Tibial nerve (tissue), 4 donors: ENCODE measurements around the gene GAREM2. TPM values are rescaled to one million over a fixed set of nuclear protein-coding genes. Genes with fewer than 3 reads are reported as not detected.

Experiments used
- DNase-seq, 2 donors: peaks; one replicate each; pipeline ENCODE4 v3.0.0-alpha.2; 2019; ENCODE audit warnings: low spot score in 2 of 2
- H3K27ac ChIP-seq, 4 donors: fragments of 200-600 bp; sonication (generic) in 3 of 4; one replicate each; pipeline ENCODE4 v1.5.1; 2017 to 2019; ENCODE audit warnings: mild to moderate bottlenecking in 1 of 4
- H3K27me3 ChIP-seq, 2 donors: fragments of 200-600 bp; sonication (generic) in 1 of 2; one replicate each; pipeline versions ENCODE4 v1.5.1 to v1.6.0; 2017 to 2019
- H3K36me3 ChIP-seq, 3 donors: fragments of 200-600 bp; sonication (generic); one replicate each; pipeline ENCODE4 v1.5.1; 2018 to 2019
- H3K4me1 ChIP-seq, 4 donors: fragments of 200-600 bp; sonication (generic) in 3 of 4; one replicate each; pipeline ENCODE4 v1.5.1; 2017 to 2019
- H3K4me3 ChIP-seq, 4 donors: fragments of 200-600 bp; sonication (generic) in 3 of 4; one replicate each; pipeline ENCODE4 v1.5.1; 2017 to 2019; ENCODE audit warnings: mild to moderate bottlenecking in 1 of 4, moderate library complexity in 1 of 4
- H3K9me3 ChIP-seq, 4 donors: fragments of 200-600 bp; sonication (generic) in 3 of 4; one replicate each; pipeline ENCODE4 v1.5.1; 2017 to 2019
- CTCF ChIP-seq, 5 experiments: fragments of 200-600 bp in 3 of 5; fragments of 450-650 bp in 2 of 5; sonication (generic) in 3 of 5; IDR thresholded peaks; one replicate each; pipeline ENCODE4 v1.5.1; 2016 to 2019; ENCODE audit warnings: antibody characterized with exemption in 5 of 5, mild to moderate bottlenecking in 3 of 5, moderate library complexity in 2 of 5
- EP300 ChIP-seq, 2 donors: sonication (generic); formaldehyde crosslinking; IDR thresholded peaks; one replicate each; pipeline ENCODE4 v1.6.1; 2017; ENCODE audit warnings: antibody characterized with exemption in 2 of 2, mild to moderate bottlenecking in 1 of 2
- POLR2A ChIP-seq, 2 donors: fragments of 450-650 bp; IDR thresholded peaks; one replicate each; pipeline ENCODE4 v1.6.1; 2017; ENCODE audit warnings: antibody characterized with exemption in 2 of 2, mild to moderate bottlenecking in 2 of 2, moderate library complexity in 2 of 2
- WGBS, 2 donors: methylation state at CpG; one replicate each; pipeline ENCODE4 v1.1.5; 2018; 5-methylcytosine and 5-hydroxymethylcytosine counted together
- total RNA-seq, 4 donors: library from RNA; depleted of rRNA; stranded (reverse); fragments of >200 nt; gene quantifications; one replicate each; pipeline ENCODE4 v1.1.0, GENCODE V29; 2016

GAREM2 gene
- total RNA-seq, 4 donors from 2014 or later = 1.5 to 4.7 (median 3.2) TPM

- peaks cover 0 to 11% (median 0%) of the 10 kb centered on the region in 4 donors for H3K4me1 ChIP-seq
- TF ChIP-seq CTCF (IDR thresholded peaks at IDR 0.05) = no peak
- no peak for TF ChIP-seq POLR2A (IDR thresholded peaks at IDR 0.05)
- no peak for TF ChIP-seq EP300 (IDR thresholded peaks at IDR 0.05)
- WGBS, 2 donors = 64 to 67% methylated on average over 12 of the region's 12 CpGs
- no peaks in the 10 kb centered on the region for H3K27me3 ChIP-seq
- no peak overlapping the region for H3K27ac ChIP-seq
- H3K4me3 ChIP-seq = no peak overlapping the region
- DNase-seq = no peak
- peaks cover 0 to 27% (median 0%) of the 10 kb centered on the region in 3 donors for H3K36me3 ChIP-seq
- H3K9me3 ChIP-seq = no peaks in the 10 kb centered on the region
Observed at GRCh38 chr2:26139269-26140183, 33.4 kb upstream of the GAREM2 start.

- Histone ChIP-seq H3K36me3 (peaks cover 0 to 16% (median 0%) of the 10 kb centered on the region in 3 donors), H3K9me3 (no peaks in the 10 kb centered on the region), H3K4me3 (no peak overlapping the region), H3K4me1 (peaks cover 0 to 5% (median 0%) of the 10 kb centered on the region in 4 donors), H3K27me3 (no peaks in the 10 kb centered on the region), H3K27ac (no peak overlapping the region)
- DNase-seq = no peak
- 90 to 92% methylated on average over 18 of the region's 18 CpGs for WGBS, 2 donors
- TF ChIP-seq CTCF (IDR thresholded peaks at IDR 0.05) (no peak), EP300 (IDR thresholded peaks at IDR 0.05) (no peak), POLR2A (IDR thresholded peaks at IDR 0.05) (no peak)
Observed at GRCh38 chr2:26141145-26141769, 31.6 kb upstream of the GAREM2 start.

GRCh38 chr2:26144031-26144430 is 28.9 kb upstream of the GAREM2 start:
- no peaks in the 10 kb centered on the region for H3K9me3 ChIP-seq
- H3K4me1 ChIP-seq = no peaks in the 10 kb centered on the region
- no peak for DNase-seq
- no peak overlapping the region for H3K27ac ChIP-seq
- H3K27me3 ChIP-seq = no peaks in the 10 kb centered on the region
- no peak overlapping the region for H3K4me3 ChIP-seq
- WGBS, 2 donors = 50 to 56% methylated on average over 7 of the region's 7 CpGs
- TF ChIP-seq POLR2A (IDR thresholded peaks at IDR 0.05) (no peak), EP300 (IDR thresholded peaks at IDR 0.05) (no peak), CTCF (IDR thresholded peaks at IDR 0.05) (no peak)
- H3K36me3 ChIP-seq = peaks cover 0 to 11% (median 0%) of the 10 kb centered on the region in 3 donors

- peak; percentile 38 to 65 for DNase-seq
- TF ChIP-seq POLR2A (IDR thresholded peaks at IDR 0.05) (no peak), EP300 (IDR thresholded peaks at IDR 0.05) (no peak), CTCF (IDR thresholded peaks at IDR 0.05) (peak; percentile 56 to 85 (median 72))
- 23 to 28% methylated on average over 11 of the region's 11 CpGs for WGBS, 2 donors
- Histone ChIP-seq H3K4me1 (no peaks in the 10 kb centered on the region), H3K27ac (no peak overlapping the region), H3K36me3 (peaks cover 0 to 11% (median 0%) of the 10 kb centered on the region in 3 donors), H3K4me3 (no peak overlapping the region), H3K9me3 (no peaks in the 10 kb centered on the region), H3K27me3 (peaks cover 0 to 3% of the 10 kb centered on the region in 2 donors)
Observed at GRCh38 chr2:26144953-26145680, 27.8 kb upstream of the GAREM2 start.
